GM21723 (cell line): ENCODE results near the gene CHSY1.
"Not testable (repeated sequence)": the region's sequence is repeated elsewhere in the genome, so short reads cannot be mapped to it uniquely, and the experiment has no call there.

Experiments
- ATAC-seq: cut with Tn5 transposase; IDR thresholded peaks from one replicate; pipeline ENCODE4 v1.9.1; 2021; ENCODE audit warnings: mild to moderate bottlenecking, moderate library complexity; ENCODE audit not compliant: unreplicated experiment

The CHSY1 gene

DNA sequence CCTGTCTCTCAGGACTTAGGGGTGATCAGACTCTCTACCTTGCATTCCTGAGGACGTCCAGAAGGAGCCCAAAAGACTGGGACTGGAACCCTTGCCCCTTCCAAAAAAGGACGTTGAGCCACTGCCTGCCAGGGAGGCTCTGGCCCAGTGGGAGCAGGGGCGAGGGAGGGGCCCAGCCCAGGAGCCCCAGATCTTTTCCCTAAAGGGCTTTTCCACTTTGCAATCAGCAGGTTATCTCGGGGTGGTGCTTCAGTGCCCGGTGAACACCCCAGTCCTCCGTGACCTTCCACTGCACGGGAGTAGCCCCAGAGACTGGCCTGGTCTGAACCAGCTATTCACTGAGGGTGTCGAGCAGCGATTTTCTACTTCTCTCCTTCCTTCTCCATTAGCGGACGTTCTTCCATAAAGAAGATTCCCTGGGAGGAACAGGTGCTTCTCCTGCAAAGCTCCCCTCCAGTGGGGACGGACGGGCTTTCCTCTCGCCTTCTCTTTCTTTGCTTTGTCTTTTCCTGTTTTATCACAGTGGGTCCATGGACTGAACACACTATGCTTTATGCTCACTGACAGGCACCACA is 113.7 kb downstream of the CHSY1 start:
- no peak for ATAC-seq

DNA sequence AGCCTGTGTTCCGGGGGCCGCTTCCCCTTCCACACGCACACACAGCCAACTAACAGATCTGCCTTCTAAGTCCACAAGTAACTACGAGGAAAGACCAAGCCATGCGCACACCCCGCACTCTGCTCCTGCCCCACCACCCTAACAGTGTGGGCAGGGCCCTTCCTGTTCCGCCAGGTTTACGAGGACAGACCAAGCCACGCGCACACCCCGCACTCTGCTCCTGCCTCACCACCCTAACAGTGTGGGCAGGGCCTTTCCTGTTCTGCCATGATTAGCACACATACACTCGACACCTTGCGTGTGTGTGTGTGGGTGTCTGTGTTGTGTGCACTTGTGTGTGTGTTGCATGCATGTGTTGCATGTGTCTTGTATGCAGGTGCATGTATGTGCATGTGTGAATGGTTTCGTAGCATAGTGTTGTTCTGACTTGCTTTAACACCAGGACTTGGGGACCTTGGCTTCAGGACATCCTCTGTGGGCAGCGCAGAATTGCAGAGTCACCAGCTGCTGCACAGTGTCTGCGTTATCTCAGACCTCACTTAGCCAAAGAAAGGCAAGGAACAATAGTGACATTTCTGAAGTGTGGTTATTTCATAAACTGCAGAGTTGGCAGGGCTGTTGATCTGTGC is 114.4 kb downstream of the CHSY1 start:
- no peak for ATAC-seq

DNA sequence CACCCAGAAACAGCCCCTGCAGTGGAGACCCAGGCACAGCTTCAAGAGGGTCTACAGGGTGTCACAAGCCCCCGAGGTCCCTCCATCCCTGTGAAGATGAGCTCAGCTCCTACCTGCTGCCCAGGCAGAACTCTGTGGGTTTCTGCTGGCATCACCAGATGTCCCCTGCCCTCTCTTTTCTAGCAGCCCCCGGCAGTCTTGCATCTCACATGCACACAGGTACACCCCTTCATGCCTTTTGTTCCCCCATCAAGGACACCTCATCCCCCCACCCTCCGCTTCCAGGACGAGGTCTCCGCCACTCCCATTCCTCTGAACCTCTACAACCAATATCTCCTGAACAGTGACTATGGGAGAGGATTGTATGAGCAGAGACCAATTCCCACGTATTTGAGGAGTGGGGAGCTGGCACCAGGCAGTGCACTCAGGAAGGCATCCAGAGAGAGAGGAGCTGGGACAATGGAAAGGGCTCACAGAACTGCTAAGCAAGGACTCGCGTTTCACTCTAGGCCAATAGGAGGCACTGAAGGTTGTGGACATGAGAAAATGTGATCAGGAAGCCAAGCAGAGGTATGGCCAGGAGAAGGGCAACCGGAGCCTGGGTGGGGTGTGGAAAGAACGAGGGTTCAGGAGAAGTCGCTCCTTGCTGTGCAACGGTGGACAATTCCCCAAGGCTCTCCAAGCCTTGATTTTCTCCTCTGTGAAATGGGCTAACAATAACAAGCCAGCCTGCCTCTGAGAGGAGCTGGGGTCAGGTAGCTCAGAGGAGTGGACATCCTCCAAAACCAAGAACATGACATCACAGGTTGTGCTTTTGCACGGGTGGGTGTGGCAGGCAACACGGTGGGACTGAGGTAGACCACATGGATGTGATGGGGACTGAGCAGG is 115.2 kb downstream of the CHSY1 start:
- no peak for ATAC-seq

DNA sequence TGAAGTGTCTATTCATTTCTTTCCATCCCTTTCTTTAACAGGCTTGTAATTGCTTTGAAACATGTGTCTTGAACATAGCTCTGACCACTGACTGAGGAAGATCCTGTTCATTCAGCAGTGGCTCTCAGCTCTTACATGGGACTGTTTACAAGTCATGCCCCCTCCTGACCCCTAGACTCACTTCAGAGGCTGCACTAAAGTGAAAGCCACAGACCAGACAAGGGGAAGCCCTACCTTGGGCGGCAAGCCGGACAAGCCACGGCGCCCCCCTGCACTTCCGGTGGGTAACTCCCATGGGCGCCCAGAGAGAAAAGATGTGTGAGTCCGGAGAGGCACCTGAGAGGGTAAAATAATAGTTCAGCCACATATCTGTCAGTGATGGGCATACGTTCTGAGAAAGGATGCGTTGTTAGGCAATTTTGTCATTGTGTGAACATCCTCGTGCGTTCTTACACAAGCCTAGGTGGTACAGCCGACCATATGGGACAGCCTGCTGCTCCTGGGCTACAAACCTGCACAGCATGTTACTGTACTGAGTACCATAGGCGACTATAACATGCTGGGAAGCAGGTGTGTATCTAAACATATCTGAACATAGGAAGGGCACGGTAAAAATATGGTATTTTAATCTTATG is 116.2 kb downstream of the CHSY1 start:
- ATAC-seq: peak; percentile 76

DNA sequence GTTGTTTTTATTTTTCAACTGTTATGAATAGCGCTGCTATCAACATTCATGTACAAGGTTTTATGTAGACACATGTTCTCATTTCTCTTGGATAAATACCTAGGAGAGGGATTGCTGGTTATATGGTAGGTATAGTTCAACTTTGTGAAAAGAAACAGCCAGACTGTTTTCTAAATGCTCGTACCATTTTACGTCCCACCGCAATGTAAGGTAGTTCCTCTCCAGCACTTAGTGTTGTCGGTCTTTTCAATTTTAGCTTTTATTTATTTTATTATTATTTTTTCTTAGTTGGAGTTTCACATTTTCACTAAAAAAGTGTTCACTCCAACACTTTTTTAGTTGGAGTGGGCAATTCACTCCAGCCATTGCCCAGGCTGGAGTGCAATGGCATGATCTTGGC is 117.1 kb downstream of the CHSY1 start:
- ATAC-seq: no peak

DNA sequence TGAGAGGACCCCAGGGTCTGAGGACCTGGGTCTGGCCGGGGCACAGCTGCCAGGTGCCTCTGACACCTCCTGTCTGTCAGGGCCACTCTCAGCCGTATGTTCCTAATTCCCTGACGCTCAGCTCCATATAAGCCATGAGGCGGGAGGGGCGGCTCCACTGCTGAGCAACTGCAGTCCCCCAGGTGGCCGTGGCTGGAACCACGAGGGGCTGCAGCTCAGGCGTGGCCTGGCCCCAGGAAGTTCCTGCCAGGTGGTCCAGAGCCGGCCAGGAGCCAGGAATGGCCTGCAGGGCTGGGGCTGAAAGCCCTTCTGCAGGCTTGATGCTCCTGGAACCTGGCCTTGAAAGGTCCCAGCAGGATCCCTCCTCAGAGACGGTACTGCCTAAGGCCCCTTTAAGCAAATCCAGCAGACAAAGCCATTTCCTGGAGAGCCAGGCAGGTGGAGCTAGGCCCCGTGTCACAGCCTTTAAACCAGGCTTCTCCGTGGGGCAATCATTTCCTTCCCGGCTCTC is 118.0 kb downstream of the CHSY1 start:
- no peak for ATAC-seq

DNA sequence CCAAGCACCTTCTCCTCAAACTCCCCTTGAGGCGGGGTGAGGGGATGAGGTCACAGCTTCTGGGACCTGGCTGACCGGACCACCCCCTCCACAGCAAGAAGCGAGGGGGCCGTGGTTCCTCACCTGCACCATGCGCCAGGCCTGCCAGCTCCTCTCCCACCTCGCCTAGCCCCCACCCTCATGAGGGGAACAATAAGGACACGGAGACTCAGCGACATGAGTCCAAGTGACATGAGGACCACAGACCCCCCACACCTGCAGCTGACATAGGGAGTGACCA is 118.7 kb downstream of the CHSY1 start:
- no peak for ATAC-seq

DNA sequence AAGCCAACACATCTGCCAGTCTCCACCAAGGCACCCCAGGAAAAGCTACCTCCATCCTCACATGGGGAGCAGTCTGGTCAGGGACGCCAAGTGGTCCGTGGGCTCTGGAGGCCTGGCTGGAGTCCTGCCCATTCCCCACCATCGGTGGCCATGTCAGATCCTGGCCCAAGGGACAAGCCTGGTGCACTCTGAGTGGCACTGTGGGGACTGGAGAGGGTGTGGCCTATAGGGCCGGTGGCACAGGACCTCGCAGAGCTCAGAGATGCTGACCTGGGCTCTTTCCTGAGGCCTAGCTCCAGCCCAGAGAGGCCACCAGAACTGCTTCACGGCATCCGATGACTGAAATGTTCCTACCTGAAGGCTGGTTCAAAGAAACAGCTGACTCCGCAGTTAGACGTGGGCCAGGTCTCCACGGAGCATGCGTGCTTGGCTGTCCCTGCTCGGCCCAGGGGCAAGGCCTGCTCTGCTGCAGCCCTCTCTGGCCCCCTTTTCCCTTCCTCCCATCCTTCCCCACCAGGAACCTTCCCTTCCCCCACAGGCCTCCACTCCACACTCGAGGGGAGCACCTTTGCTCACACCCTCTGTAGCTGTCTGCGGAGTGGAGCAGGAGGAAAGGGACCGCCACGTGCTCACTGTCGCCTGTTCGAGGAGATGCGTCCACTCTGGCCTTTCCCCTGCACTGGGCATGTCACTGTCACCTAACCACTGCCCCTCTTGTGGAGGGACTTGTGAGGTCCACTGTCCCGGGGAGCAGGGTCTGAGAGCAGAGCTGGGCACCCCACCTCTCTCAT is 119.3 kb downstream of the CHSY1 start:
- no peak for ATAC-seq

DNA sequence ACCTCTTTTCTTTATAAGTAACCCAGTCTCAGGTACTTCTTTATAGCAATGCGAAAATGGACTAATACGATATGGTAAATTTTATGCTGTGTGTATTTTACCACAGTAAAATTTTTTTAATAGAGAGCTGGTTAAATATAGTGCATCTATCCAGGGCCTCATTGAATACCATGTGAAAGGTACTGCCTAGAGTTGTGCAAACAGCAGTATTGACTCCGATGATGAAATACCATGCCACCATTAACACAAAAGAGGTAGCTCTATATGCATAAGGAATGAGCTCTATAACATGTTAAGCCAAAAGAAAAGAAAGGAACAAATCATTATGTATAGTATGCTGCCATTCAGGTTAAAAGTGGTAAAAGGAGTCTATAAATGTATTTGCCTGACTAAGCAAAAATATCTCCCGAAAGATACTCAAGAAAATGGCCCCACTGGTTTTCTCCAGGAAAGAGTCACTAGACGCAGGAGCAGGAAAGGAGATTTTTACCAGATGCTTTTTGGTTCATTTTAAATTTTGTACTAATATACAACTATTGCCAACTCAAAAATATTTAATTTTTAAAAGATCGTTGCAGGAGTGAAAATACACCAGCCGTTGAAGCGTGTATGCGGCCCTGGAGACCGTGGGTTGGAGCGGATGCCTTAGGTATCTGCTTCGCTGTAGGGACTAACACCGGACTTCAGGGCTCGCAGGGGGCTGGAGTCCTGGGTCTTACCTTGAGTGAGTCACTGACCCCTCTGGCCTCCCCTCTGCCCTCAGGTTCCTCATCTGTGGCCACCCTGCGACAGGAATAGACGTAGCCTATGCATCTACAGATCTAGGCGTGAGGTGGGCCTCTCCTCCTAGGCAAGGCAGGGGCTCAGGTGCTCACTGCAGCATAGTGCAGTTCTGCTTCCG is 120.1 kb downstream of the CHSY1 start:
- no peak for ATAC-seq

DNA sequence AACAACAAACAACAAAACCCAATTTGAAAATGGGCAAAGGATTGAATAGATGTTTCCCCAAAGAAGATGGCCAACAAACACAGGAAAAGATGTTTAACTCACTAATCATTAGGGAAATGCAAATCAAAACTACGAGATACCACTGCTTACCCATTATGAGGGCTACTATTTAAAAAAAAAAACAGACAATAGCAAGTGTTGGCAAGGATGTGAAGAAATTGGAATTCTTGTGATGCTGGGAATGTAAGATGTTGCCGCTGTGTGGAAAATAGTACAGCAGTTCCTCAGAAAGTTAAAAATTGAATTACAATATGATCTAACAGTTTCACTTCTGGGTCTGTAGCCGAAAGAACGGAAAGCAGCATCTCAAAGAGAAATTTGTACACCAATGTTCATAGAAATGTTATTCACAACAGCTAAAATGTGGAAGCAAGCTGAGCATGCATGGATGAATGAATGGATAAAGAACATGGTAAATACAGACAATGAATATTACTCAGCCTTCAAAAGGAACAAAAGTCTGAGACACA is 121.9 kb downstream of the CHSY1 start:
- no peak for ATAC-seq

DNA sequence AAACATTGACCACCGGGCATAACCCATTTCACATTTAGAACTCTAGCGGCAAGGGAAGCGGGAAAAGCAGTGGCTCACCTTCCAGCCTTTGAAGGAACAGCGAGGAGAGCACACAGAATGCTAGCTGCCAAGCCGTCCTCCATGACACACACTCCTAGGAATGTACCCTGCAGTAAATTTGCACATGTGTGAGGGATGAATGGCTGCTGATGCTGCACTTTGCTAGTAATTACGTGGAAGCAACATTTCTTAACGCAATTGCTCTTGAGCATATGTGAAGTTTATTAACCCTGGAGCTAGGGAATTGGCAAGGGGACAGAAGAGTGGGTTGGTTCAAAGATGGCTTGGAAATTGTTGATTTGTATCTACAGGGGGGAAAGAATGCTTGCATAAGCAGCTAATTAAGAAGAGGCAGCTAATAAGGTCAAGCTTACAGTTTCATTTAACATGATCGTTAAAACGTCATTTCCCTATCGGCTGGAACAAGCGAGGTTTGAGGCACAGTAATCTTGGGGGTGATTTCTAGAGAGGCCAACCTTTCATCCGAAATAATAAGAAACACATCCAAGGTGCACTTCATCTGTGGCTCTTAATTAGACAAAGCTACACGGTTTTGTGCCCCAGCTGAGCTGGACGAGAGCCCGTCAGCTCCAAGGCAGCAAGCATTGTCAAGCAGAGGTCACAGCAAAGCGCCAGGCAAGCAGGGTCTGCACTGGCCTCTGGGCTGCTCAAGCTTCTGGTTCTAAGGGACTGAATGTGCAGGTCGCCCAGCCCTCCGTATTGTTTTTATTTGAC is 123.4 kb downstream of the CHSY1 start:
- ATAC-seq: no peak

DNA sequence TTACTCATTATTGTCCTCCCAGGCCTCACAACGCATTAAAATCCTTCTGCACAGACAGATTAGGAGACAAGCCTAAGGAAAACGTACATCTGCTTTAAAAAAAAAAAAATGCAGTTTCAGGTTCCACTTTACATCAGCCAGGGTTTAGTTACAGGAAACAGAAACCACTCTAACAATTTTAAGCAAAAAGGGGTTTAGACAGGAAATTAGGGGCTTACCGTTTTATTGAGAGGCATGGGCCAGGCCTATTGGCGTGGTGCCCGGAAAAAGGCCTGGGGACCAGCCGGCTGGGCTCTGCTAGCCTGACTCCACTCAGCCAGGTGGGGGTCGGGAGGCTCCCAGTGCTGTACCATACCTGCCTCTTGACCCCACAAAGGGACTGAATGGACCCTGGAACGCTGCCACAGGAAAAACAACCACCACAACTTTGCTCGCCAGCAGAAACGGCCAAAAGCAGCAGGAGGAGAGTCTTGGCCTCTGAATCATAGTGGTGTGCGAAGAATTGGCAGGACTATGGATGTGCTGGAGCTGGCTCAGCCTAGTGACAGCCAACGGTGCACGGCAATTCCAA is 124.3 kb downstream of the CHSY1 start:
- peak; percentile 82 for ATAC-seq

DNA sequence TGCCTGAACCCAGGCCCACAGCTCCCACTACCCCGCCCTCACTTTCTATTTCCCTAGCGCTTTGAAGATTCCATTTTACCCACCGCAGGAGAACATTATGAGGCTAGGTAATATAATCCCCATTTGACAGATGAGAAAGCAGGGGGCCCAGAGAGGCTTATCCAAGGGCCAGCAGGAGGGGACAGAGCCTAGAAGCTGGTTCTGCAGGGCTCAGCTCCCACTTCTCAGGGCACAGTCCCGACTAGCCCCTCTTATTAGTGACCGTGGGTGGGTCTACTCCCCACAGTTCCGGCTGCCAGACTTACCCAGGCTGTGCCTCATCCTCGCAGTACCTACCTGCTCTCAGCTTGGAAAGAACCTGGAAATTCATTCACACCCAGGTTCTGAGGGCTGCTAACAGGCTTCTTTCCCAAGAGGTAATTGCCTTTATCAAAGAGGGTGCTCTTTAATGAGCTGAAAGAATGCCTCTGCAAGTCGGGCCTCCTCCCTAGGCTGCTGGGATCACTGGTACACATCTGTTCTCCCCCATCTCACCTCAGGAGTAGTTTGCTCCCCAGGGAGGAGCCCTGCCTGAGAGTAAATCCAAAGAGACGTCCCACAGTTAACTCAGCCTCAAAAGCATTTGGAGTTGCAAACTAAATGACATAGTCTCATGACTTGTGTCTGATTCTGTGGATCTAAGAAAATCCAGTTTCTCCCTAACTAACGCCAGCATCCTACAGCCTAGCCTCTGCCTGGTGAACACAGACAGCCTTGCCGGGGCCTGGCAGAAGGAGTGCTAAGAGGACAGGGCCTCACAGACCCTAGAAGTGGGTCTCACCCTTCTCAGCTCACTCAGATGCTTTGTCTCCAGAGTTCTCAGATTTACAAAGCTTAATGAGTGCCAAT is 125.0 kb downstream of the CHSY1 start:
- ATAC-seq: peak; percentile 50

DNA sequence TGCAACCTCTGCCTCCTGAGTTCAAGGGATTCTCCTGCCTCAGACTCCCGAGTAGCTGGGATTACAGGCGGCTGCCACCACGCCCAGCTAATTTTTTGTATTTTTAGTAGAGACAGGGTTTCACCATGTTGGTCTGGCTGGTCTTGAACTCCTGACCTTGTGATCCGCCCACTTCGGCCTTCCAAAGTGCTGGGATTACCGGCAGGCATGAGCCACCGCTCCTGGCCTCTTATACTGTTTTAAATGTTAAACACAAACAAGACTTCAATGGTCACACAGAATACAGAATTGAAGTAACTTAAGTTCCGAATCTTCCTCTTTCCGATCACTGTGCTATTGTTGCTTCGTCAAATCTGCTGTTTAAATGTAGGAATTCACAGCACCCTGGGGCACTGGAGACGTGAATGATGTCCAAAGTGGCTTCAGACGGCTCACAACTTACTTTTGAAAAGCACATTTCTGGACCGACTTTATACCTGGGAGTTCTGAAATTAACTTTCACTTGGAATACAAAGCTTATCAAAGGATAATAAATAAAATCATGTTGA is 125.9 kb downstream of the CHSY1 start:
- ATAC-seq: not testable (repeated sequence)
